ENCODE measurements around the gene PROCR.

DNA sequence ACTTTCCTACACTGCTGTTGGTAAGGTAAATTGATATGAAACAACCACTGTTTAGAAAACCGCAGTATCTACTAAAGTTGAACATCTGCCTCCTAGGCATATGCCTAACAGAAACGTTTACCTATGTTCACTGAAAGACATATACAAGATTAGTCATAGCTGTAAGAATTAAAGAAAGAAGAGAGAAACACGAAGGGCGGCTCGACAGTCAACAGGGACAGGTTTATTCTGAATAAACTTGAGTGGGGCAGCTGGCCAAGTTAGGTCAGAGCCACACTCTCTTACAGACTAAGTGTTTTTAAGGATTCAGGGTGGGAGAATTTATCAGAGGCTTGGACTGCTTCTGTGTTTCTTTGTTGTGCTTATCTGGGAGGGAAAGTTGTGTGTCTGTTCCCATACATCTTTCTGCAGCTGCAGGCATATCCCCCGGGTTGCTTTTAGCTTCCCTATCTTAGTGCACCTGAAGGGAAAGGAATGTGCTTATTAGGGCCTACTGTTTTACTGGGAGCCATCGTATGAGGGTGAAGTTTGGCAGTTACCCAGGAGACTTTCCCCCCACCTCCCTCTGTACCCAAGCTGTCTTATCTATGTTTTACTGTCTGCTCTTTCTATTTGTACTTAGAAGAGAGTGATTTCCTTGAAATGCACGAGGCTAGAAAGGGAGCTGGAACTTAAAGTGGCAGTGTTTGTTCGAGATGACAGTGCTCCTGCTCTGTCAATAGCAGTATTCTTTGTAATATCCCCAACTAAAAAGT, 20.4 kb downstream of the PROCR start:
- TF ChIP-seq REST (IDR thresholded peaks at IDR 0.05; ENCODE audit: borderline replicate concordance) (no peak), EZH2 (IDR thresholded peaks at IDR 0.05; ENCODE audit: borderline replicate concordance, insufficient read depth, low read length, poor library complexity, severe bottlenecking) (no peak), POLR2AphosphoS5 (IDR thresholded peaks at IDR 0.05) (no peak)
- TF ChIP-seq, protein P1, sequence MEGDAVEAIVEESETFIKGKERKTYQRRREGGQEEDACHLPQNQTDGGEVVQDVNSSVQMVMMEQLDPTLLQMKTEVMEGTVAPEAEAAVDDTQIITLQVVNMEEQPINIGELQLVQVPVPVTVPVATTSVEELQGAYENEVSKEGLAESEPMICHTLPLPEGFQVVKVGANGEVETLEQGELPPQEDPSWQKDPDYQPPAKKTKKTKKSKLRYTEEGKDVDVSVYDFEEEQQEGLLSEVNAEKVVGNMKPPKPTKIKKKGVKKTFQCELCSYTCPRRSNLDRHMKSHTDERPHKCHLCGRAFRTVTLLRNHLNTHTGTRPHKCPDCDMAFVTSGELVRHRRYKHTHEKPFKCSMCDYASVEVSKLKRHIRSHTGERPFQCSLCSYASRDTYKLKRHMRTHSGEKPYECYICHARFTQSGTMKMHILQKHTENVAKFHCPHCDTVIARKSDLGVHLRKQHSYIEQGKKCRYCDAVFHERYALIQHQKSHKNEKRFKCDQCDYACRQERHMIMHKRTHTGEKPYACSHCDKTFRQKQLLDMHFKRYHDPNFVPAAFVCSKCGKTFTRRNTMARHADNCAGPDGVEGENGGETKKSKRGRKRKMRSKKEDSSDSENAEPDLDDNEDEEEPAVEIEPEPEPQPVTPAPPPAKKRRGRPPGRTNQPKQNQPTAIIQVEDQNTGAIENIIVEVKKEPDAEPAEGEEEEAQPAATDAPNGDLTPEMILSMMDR (IDR thresholded peaks at IDR 0.05; ENCODE audit: poor library complexity, severe bottlenecking), result no peak

Measured in neural cell (in vitro differentiated cells).